H1 (cell line): ENCODE measurements around the gene HLA-E. TPM values are rescaled to one million over a fixed set of nuclear protein-coding genes. Genes with fewer than 3 reads are reported as not detected.

Experiments used
- CTCF ChIA-PET: fragments of 300-600 bp; sonication (Branson Sonifier 250); formaldehyde crosslinking; loops from one replicate; lab custom pipeline; 2021; ENCODE audit not compliant: partially characterized antibody; lab: Charles Lee
- POLR2A ChIA-PET: fragments of 300-600 bp; sonication (Branson Sonifier 250); formaldehyde crosslinking; loops from one replicate; lab custom pipeline; 2021; ENCODE audit warnings: inconsistent platforms; ENCODE audit not compliant: partially characterized antibody; lab: Charles Lee
- DNase-seq, 2 experiments: peaks; one replicate each; pipeline versions ENCODE4 v3.0.0 to v3.0.0-alpha.2; 2010 to 2022; ENCODE audit warnings: low spot score in 2 of 2, low read depth in 1 of 2, mixed read lengths in 1 of 2
- FAIRE-seq: peaks from 2 replicates; lab custom pipeline; 2011; peaks lifted over from hg19 to GRCh38; lab: Jason Lieb, UNC
- H2AFZ ChIP-seq: 2 replicates; pipeline ENCODE4 v1.8.1; 2012; ENCODE audit warnings: low read length, inconsistent platforms
- H2AK5ac ChIP-seq: 2 replicates; pipeline ENCODE4 v1.6.1; 2013; ENCODE audit warnings: low read depth, low read length
- H2BK120ac ChIP-seq: replicated peaks from 2 replicates; pipeline ENCODE3; 2013; ENCODE audit warnings: low read depth, low read length, inconsistent platforms
- H2BK12ac ChIP-seq: 2 replicates; pipeline ENCODE4 v1.6.1; 2013; ENCODE audit warnings: low read depth, low read length
- H2BK15ac ChIP-seq: 2 replicates; pipeline ENCODE4 v1.6.1; 2013; ENCODE audit warnings: low read length
- H2BK20ac ChIP-seq: 2 replicates; pipeline ENCODE4 v1.6.1; 2013; ENCODE audit warnings: low read length
- H2BK5ac ChIP-seq: 2 replicates; pipeline ENCODE4 v1.6.1; 2013; ENCODE audit warnings: low read depth, low read length
- H3K14ac ChIP-seq: 2 replicates; pipeline ENCODE4 v1.6.1; 2013; ENCODE audit warnings: inconsistent platforms; ENCODE audit not compliant: insufficient read length
- H3K18ac ChIP-seq: 2 replicates; pipeline ENCODE4 v1.6.1; 2013; ENCODE audit warnings: low read length; ENCODE audit errors: extremely low read depth
- H3K23ac ChIP-seq: 2 replicates; pipeline ENCODE4 v1.6.1; 2013; ENCODE audit warnings: inconsistent platforms; ENCODE audit not compliant: insufficient read length
- H3K23me2 ChIP-seq: 2 replicates; pipeline ENCODE4 v1.6.1; 2013; ENCODE audit warnings: low read depth, low read length
- H3K27ac ChIP-seq: 2 replicates; pipeline ENCODE4 v1.6.1; 2011; ENCODE audit warnings: low read depth, low read length, inconsistent platforms
- H3K27me3 ChIP-seq, 4 experiments: replicated peaks in 1 of 4; 1 replicate in 1 of 4; 2 replicates in 3 of 4; pipeline versions ENCODE4 v1.6.1 to v1.8.1; 2011 to 2013; ENCODE audit warnings: low read length in 3 of 4, mild to moderate bottlenecking in 3 of 4, inconsistent platforms in 2 of 4, mixed read lengths in 2 of 4, moderate library complexity in 1 of 4; ENCODE audit not compliant: control insufficient read depth in 3 of 4, insufficient read depth in 3 of 4; ENCODE audit errors: extremely low read depth in 1 of 4
- H3K36me3 ChIP-seq, 4 experiments: 2 replicates each; pipeline versions ENCODE4 v1.6.1 to v1.8.1; 2011 to 2013; ENCODE audit warnings: mild to moderate bottlenecking in 4 of 4, low read length in 3 of 4, moderate library complexity in 2 of 4, control low read depth in 1 of 4, inconsistent platforms in 1 of 4; ENCODE audit not compliant: insufficient read depth in 4 of 4, control insufficient read depth in 2 of 4
- H3K4ac ChIP-seq: replicated peaks from 2 replicates; pipeline ENCODE3; 2013; ENCODE audit warnings: low read length, low read depth, mixed read lengths, inconsistent platforms; ENCODE audit not compliant: insufficient read length
- H3K4me1 ChIP-seq, 4 experiments: replicated peaks in 1 of 4; 1 replicate in 1 of 4; 2 replicates in 3 of 4; pipeline versions ENCODE4 v1.6.1 to v1.8.1; 2011 to 2013; ENCODE audit warnings: low read length in 3 of 4, inconsistent platforms in 2 of 4, mixed read lengths in 1 of 4; ENCODE audit not compliant: insufficient read depth in 4 of 4, control insufficient read depth in 3 of 4
- H3K4me2 ChIP-seq, 2 experiments: 2 replicates each; pipeline versions ENCODE4 v1.6.1 to v1.8.1; 2011 to 2013; ENCODE audit warnings: low read depth in 2 of 2, low read length in 2 of 2, control low read depth in 1 of 2, inconsistent platforms in 1 of 2, mild to moderate bottlenecking in 1 of 2; ENCODE audit not compliant: insufficient read depth in 1 of 2
- H3K4me3 ChIP-seq, 4 experiments: fragments of 200-600, 300-600 bp in 1 of 4; sonication (generic), shearing (Covaris generic), sonication (Bioruptor Twin) in 1 of 4; 2 replicates each; pipeline versions ENCODE4 v1.5.1 to v1.8.1; 2011 to 2016; ENCODE audit warnings: low read length in 4 of 4, low read depth in 3 of 4, control low read depth in 2 of 4, inconsistent platforms in 2 of 4, mild to moderate bottlenecking in 2 of 4, mixed read lengths in 1 of 4, moderate library complexity in 1 of 4; ENCODE audit not compliant: insufficient read depth in 2 of 4; ENCODE audit errors: extremely low read depth in 1 of 4
- H3K56ac ChIP-seq: replicated peaks from 2 replicates; pipeline ENCODE3; 2013; ENCODE audit warnings: low read depth, mild to moderate bottlenecking, mixed read lengths, low read length, inconsistent platforms; ENCODE audit not compliant: insufficient read length
- H3K79me1 ChIP-seq: 2 replicates; pipeline ENCODE4 v1.6.1; 2013; ENCODE audit warnings: low read depth, low read length, control low read depth
- H3K79me2 ChIP-seq, 2 experiments: 2 replicates each; pipeline versions ENCODE4 v1.6.1 to v1.8.1; 2012 to 2013; ENCODE audit warnings: low read length in 2 of 2, mild to moderate bottlenecking in 2 of 2, inconsistent platforms in 1 of 2; ENCODE audit not compliant: insufficient read depth in 2 of 2, control insufficient read depth in 1 of 2
- H3K9ac ChIP-seq, 4 experiments: replicated peaks in 1 of 4; 1 replicate in 1 of 4; 2 replicates in 3 of 4; pipeline versions ENCODE4 v1.6.1 to v1.8.1; 2011 to 2013; ENCODE audit warnings: low read depth in 3 of 4, low read length in 3 of 4, control low read depth in 2 of 4, mild to moderate bottlenecking in 2 of 4, moderate library complexity in 2 of 4, inconsistent platforms in 1 of 4; ENCODE audit errors: extremely low read depth in 1 of 4
- H3K9me3 ChIP-seq, 2 experiments: 2 replicates each; pipeline versions ENCODE4 v1.6.1 to v1.8.1; 2012 to 2013; ENCODE audit warnings: mild to moderate bottlenecking in 2 of 2, moderate library complexity in 2 of 2, control low read depth in 1 of 2, inconsistent platforms in 1 of 2, low read depth in 1 of 2, low read length in 1 of 2, mixed read lengths in 1 of 2; ENCODE audit not compliant: insufficient read depth in 2 of 2
- H4K20me1 ChIP-seq, 2 experiments: replicated peaks in 1 of 2; 2 replicates each; pipeline versions ENCODE3 to v1.8.1; 2011 to 2013; ENCODE audit warnings: inconsistent platforms in 2 of 2, low read length in 2 of 2, mild to moderate bottlenecking in 1 of 2; ENCODE audit not compliant: insufficient read depth in 2 of 2, control insufficient read depth in 1 of 2
- H4K5ac ChIP-seq: 2 replicates; pipeline ENCODE4 v1.6.1; 2013; ENCODE audit warnings: low read length, low read depth, mixed read lengths, inconsistent platforms; ENCODE audit not compliant: insufficient read length
- H4K8ac ChIP-seq: 2 replicates; pipeline ENCODE4 v1.8.0; 2013; ENCODE audit warnings: mild to moderate bottlenecking, moderate library complexity, low read length, inconsistent platforms; ENCODE audit not compliant: insufficient read depth; ENCODE audit errors: extremely low read depth
- H4K91ac ChIP-seq: replicated peaks from 2 replicates; pipeline ENCODE3; 2013; ENCODE audit warnings: low read length, mixed read lengths, inconsistent platforms; ENCODE audit not compliant: insufficient read length
- ASH2L ChIP-seq: fragments of 200-600, 300-600 bp; sonication (generic); IDR thresholded peaks from one replicate; pipeline ENCODE4 v1.7.1; 2017; ENCODE audit warnings: low read length
- RBBP5 ChIP-seq: IDR thresholded peaks from 2 replicates; pipeline ENCODE4 v1.7.1; 2012; ENCODE audit warnings: low read depth, mild to moderate bottlenecking, inconsistent platforms, low read length, moderate library complexity, borderline replicate concordance
- WGBS, 2 experiments: shearing (Covaris generic) in 1 of 2; methylation state at CpG; one replicate each; pipeline versions ENCODE4 v1.1.6 to v1.1.7; 2013 to 2015; ENCODE audit warnings: low lambda C conversion rate in 2 of 2, mixed read lengths in 2 of 2, inconsistent platforms in 1 of 2, low coverage in 1 of 2, missing lambda C conversion rate in 1 of 2; ENCODE audit not compliant: insufficient replicate concordance in 2 of 2, insufficient coverage in 1 of 2, insufficient read length in 1 of 2; ENCODE audit errors: extremely low coverage in 1 of 2, missing lambda C conversion rate in 1 of 2; 5-methylcytosine and 5-hydroxymethylcytosine counted together
- polyA plus RNA-seq, 7 experiments: library from polyadenylated mRNA; depleted of rRNA in 3 of 7; stranded (reverse) in 5 of 7; unstranded in 2 of 7; fragments of >200 nt in 5 of 7; fragments of 200-250 nt in 2 of 7; gene quantifications; 1 replicate in 5 of 7; 2 replicates in 1 of 7; 4 replicates in 1 of 7; pipeline versions ENCODE4 v1.2.1 to v1.2.3, GENCODE V29; 2011 to 2013; ENCODE audit warnings: missing spikeins in 2 of 7, mixed read lengths in 2 of 7
- total RNA-seq: library from RNA; stranded (reverse); fragmentation: NEBNext Ultra II Directional; extraction: Animal tissue kit (Norgen Biotek cat#: 25700); gene quantifications from 2 replicates; pipeline ENCODE4 v1.2.1, GENCODE V29; 2021

The HLA-E gene
- total and polyA plus RNA-seq, 2 of the 8 experiments (the other 6 are each of a cell fraction or from before 2014, with no cell fraction given) = 20.2 to 28.0 TPM

DNA sequence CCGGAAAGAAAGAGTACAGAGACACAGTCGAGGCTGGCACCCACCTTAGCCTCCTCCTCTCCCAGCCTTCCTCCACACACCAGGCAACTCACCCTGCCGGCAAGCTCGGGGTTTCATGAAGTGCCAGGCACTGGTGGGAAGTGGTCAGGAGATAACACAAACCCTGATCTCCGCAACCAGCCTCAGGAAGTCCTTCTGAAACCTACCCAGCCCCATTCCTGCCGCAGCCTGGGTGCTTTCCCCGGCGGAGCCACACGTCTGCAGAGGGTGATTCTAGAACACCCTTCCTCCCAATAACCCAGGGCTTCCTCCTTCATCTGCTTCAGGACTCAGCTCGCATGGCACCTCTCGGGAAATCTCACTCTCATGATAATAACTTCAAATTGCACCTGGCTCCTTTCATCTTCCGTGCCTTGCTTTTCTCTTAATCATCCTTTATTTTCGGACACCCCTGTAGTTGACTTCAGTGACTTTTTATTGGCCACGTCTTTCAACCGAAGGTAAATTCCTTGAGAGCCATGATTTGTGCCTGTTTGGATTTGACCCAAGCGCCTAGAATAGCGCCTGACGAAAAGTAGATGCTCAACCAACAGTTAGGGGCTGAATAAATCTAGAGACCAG, 8.7 kb upstream of the HLA-E start:
- H2AFZ ChIP-seq = no peak overlapping the region; the same call in 1 of the 2 replicates
- no peak overlapping the region for H3K18ac ChIP-seq
- no peaks in the 10 kb centered on the region for H3K9me3 ChIP-seq
- H2BK12ac ChIP-seq = no peak overlapping the region
- FAIRE-seq = no peak
- no peaks in the 10 kb centered on the region for H4K20me1 ChIP-seq
- H2BK15ac ChIP-seq = no peak overlapping the region
- H3K27me3 ChIP-seq = peaks cover 7 to 23% (median 17%) of the 10 kb centered on the region in 4 experiments; a peak in 6 of 7 replicates
- H4K8ac ChIP-seq = no peak overlapping the region
- DNase-seq = no peak
- no peaks in the 10 kb centered on the region for H3K79me2 ChIP-seq
- POLR2A ChIA-PET = interaction anchor here (0.7 to 1.9 kb wide), 3 partner anchors 68 to 130 kb away, joined by 3 to 5 read pairs (median 4); no protein-coding TSS in a partner anchor
- WGBS, 2 experiments = 62% methylated on average over 18 of the region's 18 CpGs; no CpG with 5 or more reads in 1 of the 2 experiments
- H3K4ac ChIP-seq = no peak overlapping the region
- H3K79me1 ChIP-seq = no peaks in the 10 kb centered on the region
- H2BK20ac ChIP-seq = no peak overlapping the region
- no peak overlapping the region for H4K91ac ChIP-seq
- H3K14ac ChIP-seq = no peak overlapping the region
- peaks cover 5% of the 10 kb centered on the region; the same call in 1 of the 2 replicates for H3K23me2 ChIP-seq
- no peaks in the 10 kb centered on the region for H3K36me3 ChIP-seq
- no peak overlapping the region for H3K9ac ChIP-seq
- no peak overlapping the region for H2AK5ac ChIP-seq
- H3K4me3 ChIP-seq = peak overlapping the region in 3 of 4 experiments; percentile 27 to 53 (median 40); a peak in 4 of 8 replicates
- no peak overlapping the region for H2BK120ac ChIP-seq
- no peak overlapping the region for H4K5ac ChIP-seq
- no peak overlapping the region for H2BK5ac ChIP-seq
- no peak overlapping the region for H3K56ac ChIP-seq
- no peak overlapping the region for H3K27ac ChIP-seq
- H3K4me2 ChIP-seq = peak overlapping the region; percentile 39 to 80
- H3K4me1 ChIP-seq = peaks cover 0 to 2% (median 0%) of the 10 kb centered on the region in 4 experiments; a peak in 3 of 7 replicates
- no peak overlapping the region for H3K23ac ChIP-seq
- CTCF ChIA-PET = interaction anchor here (0.6 to 9.9 kb wide), 6 partner anchors 13 to 64 kb away, joined by 3 to 326 read pairs (median 10); no protein-coding TSS in a partner anchor
- TF ChIP-seq RBBP5 (no peak), ASH2L (no peak)
